HG03469 (cell line): ENCODE data around the gene MYADM.
"Not testable (repeated sequence)": the region's sequence is repeated elsewhere in the genome, so short reads cannot be mapped to it uniquely, and the experiment has no call there.

Experiments
- ATAC-seq: cut with Tn5 transposase; IDR thresholded peaks from one replicate; pipeline ENCODE4 v1.9.1; 2021; ENCODE audit warnings: mild to moderate bottlenecking, moderate library complexity, moderate number of reproducible peaks; ENCODE audit not compliant: unreplicated experiment

MYADM gene, protein sequence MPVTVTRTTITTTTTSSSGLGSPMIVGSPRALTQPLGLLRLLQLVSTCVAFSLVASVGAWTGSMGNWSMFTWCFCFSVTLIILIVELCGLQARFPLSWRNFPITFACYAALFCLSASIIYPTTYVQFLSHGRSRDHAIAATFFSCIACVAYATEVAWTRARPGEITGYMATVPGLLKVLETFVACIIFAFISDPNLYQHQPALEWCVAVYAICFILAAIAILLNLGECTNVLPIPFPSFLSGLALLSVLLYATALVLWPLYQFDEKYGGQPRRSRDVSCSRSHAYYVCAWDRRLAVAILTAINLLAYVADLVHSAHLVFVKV

DNA sequence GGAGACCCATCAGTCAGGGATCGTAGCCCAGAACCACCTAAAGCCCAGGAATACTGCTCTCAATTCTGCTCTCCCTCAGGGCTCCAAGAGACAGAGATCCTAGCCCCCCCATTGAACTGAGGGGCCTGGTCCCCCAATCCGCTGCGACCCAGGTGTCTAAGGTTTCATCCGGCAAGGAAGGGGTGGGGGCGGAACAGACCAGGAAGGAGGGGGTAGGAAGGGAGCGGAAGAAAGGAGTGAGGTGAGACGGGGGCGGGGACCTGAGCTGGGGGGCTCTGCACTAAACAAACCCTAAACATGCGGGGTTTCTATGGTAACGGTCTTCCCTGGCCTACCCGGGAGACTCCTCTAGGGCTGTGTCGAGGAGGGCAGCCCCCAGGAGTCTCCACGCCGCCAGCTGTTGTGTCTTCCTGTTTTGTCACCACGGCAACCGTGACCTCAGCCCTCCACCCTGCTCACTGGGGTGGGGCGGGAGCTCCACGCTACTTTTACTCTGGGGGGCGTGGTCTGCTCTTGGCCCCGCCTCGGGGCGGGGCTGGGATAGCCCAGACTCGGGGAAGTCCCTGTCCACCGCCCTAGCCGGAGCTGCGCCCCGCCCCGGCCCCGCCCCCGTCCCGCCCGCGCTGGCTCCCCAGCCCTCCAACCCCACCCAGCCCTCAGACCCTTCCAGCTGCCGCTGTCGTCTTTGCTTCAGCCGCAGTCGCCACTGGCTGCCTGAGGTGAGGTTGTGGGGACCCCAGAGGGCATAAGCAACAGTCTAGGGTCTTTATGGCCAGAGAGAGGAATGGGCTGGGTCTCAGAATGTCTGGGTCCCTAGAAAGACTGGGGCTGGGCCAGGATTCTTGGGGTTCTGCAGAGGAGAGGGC, at the start of gene MYADM:
Gene MYADM, plus strand, starts transcription at position 659 of the 866 bp plus-strand sequence. CDS start 5,647 bp downstream, outside the sequence.
- peak; percentile 52 for ATAC-seq

DNA sequence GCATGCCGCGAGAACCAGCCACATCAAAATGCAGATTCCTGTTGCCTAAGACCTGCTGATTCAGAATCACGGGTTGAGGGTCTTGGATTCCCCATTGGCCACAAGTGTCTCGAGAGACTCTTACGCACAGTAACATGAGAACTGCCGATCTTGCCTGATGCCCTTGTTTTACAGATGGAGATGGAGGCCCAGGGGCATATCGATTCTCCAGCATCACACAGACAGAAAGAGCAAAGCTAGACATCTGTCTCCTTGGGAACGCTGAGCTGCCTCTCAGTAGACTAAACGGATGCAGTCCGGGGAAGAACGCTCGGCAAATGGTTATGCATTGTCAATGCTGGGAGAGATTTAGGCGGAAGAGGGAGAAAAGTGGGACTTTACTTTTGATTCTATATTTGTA, 48.9 kb upstream of the MYADM start:
- no peak for ATAC-seq

DNA sequence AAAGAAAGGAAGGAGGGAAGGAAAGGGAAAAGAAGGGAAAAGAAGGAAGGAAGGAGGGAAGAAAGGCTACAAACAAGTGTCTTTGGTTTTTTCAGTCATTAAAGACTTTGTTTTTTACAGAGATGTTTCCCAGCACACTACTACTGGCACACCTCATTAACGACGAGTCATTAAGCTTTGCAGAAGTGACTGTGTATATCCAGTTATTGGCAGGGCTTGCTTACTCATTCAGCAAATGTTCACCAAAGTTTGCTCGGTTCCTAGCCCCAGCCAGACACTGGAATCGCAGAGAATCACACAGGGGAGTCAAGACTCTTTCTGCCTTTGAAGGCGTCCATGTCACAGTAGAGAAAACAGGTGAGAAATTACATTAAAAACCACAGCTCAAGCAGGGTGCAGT, 47.8 kb upstream of the MYADM start:
- ATAC-seq = no peak

DNA sequence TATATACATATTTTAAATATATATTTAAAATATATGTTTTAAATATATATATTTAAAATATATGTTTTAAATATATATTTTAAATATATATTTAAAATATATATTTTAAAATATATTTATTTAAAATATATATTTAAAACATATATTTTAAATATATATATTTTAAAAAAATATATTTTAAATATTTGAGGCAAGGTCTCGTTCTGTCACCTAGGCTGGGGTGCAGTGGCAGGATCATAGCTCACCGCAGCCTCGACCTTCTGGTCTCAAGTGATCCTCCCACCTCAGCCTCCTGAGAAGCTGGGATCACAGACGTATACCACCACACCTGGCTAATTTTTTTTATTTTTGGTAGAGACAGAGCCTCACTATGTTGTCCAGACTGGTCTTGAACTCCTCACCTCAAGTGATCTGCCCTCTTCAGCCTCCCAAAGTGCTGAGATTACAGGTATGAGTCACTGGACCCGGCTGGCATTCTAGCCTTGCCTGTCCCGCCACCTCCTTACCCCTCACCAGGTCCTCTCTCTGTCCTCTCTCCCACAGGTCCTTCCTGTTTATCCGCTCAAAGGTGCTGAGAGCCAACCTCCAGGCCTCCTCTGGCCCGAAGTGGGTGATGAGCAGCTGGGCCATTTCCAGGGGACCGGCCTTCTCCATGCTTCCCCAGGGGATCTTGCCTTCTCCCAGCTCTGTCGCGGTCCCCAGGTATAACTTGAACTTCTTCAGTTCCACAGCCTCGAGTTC, 44.1 kb upstream of the MYADM start:
- no peak for ATAC-seq

DNA sequence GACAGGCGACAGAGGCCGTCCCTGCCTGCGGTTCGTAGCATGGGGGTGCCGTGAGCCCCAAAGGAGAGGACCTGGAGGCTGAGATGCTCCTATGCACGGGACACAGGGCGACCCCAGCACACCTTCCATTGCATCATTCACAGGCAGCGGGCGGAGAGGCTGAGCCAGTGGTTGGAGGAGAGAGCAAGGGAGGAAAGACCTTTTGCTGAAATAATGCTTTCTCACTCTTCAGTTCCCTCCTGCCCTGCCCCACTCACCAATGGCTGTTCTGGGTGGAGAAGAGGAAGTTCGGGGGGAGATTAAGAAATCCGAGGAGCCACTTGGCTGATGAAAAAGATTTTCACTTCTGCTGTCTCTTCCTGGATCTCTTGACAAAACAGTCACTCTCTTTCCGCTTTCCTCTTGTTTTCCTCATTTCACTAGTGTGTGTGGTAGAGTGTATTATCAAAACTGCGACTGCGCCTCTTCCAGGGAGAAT, 43.5 kb upstream of the MYADM start, which contains the start of gene NLRP12:
Gene NLRP12, minus strand, starts transcription at position 181 of the 478 bp plus-strand sequence. Its CDS starts 140 bp downstream, at position 41.
- ATAC-seq = no peak

DNA sequence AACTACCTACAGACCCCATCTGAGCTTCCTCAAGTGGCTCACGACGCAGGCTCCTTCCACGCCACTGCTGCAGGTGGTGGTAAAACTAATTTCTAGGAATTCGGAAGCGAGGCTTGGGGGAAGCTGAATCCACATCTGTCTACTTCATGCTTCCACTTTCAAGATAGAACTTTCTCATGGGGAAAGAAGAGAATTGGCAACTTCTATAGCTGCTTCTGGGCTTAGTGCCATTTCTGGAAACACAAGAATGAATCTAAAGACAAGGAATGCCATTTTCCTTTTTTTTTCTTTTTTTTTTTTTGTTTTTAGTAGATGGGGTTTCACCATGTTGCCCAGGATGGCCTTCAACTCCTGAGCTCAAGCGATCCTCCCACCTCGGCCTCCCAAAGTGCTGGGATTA, 40.8 kb upstream of the MYADM start:
- ATAC-seq = no peak

DNA sequence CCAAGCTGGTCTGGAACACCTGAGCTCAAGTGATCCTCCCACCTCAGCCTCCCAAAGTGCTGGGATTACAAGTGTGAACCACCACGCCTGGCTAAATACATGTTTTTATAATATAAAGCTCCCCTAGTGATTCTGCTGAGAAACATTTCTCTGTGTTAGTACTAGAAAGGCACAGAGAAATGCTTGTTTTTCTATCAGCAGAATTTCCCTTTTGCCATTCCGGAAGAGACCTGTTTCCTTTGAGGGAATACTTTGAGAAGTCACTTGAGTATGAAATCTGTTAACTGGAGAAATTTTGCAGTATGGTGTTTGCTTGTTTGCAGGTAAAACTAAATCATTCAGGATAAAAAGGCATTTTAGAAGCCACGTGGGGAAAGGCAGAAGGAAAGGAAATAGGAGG, 39.2 kb upstream of the MYADM start:
- ATAC-seq = no peak

DNA sequence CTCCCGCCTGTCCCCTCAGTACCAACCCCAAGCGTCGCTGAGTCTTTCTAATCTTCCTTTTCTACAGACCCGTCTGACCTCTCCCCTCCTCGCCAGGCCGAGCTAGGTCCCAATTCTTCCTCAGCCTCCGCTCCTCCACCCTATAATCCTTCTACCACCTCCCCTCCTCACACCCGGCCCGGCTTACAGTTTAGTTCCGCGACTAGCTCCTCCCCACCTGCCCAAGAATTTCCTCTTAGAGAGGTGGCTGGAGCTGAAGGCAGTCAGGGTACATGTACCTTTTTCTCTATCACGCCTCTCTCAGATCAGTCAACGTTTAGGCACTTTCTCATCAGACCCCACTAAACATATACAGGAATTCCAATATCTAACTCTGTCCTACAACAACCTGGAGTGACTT, 34.8 kb upstream of the MYADM start:
- not testable (repeated sequence) for ATAC-seq

DNA sequence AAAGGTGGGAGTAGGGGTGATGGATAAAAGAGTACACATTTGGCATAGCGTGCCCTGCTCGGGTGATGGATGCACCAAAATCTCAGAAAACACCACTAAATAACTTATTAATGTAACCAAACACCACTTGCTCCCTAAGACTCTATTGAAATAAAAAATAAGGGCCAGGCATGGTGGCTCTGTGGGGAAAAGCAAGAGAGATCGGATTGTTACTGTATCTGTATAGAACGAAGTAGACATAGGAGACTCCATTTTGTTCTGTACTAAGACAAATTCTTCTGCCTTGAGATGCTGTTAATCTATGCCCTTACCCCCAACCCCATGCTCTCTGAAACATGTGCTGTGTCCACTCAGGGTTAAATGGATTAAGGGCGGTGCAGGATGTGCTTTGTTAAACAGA, 29.2 kb upstream of the MYADM start:
- ATAC-seq = not testable (repeated sequence)

DNA sequence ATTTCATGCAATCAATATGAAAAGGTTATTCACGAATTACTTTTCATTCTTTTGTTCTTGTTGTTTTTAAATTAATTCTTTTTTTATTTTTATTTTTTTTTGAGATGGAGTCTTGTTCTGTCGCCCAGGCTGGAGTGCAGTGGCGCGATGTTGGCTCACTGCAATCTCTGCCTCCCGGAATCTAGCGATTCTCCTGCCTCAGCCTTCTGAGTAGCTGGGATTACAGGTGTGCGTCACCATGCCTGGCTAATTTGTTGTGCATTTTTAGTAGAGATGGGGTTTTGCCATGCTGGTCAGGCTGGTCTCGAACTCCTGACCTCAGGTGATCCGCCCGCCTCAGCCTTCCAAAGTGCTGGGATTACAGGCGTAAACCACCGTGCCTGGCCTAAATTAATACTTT, 27.4 kb upstream of the MYADM start:
- not testable (repeated sequence) for ATAC-seq

DNA sequence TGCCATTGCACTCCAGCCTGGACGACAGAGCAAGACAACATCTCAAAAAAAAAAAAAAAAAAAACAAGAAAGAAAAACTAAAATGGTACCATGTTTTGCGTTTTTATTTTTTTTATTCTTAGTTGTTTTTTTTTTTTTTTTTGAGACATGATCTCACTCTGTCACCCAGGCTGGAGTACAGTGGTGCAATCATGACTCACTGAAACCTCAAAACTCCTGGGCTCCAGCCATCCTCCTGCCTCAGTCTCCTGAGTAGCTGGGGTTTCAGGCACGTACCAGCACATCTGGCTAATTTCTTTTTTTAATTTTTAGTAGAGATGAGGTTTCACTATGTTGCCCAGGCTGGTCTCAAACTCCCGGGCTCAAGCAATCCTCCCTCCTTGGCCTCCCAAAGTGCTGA, 26.8 kb upstream of the MYADM start:
- not testable (repeated sequence) for ATAC-seq

DNA sequence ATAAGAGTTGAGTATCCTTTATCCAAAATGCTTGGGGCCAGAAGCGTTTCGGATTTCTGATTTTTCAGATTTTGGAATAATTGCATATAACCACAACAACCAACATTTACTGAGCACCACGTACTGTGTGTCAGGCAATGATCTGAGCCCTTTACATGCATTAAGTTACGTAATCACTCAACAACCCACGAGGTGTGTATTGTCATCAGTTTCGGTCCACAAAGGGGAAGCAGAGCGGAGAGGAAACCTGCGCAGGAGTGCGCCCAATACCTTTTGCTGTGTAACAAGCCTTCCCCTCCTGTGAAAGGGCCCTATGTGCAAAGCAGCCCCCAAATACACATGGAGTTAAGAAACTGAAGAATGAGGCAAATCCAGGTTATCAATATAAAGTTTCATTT, 22.8 kb upstream of the MYADM start:
- no peak for ATAC-seq

DNA sequence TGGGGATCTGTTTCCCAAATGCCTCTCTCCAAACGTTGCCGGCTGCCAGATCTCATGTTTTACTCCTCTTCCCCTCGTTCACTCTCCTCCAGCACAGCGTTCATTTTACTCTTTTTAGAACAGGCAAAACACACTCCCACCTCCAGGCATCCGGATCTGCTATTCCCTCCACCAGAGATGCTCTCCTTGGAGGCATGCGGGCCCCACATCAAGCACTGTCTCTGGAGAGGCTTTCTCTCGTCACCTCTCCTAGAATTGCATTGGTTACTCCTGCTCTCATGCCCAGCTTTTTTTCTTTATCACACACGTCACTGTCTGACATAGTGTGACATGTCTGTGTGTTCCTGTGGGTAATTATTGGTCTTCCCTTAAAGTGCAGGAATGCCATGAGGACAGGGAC, 20.1 kb upstream of the MYADM start:
- no peak for ATAC-seq

DNA sequence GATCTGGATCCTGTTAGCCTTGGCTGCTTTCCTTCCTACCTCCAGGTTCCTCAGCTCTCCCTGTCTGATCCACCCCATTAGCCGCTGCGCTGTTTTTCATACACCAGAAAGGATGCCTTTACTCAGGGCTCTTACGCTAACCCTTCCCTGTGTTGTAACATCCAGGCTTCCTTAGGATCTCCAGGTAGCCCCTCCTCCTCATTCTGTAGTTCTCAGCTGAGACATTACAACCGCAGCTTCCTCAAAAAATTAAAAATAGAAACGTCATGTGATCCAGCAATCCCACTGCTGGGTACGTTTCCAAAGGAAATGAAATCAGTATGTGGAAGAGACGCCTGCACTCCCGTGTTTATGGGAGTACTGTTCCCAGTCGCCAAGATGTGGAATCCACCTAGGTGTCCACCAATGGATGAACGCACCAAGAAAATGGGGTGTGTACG, 18.4 kb upstream of the MYADM start:
- no peak for ATAC-seq

DNA sequence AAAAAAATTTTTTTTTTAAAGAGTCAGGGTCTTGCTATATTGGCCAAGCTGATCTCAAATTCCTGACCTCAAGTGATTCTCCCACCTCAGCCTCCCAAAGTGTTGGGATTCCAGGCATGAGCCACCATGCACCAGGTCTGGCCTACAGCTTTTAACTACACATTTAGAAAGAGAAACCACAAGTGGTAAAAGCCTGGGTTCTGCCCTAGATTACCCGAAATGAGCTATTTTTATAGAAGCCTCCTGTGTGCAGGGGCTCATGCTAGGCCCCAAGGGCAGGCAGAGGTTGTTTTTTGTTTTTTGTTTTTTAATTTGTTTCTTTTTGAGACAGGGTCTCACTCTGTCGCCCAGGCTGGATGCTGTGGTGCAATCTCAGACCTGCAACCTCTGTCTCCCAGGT, 14.0 kb upstream of the MYADM start:
- no peak for ATAC-seq

DNA sequence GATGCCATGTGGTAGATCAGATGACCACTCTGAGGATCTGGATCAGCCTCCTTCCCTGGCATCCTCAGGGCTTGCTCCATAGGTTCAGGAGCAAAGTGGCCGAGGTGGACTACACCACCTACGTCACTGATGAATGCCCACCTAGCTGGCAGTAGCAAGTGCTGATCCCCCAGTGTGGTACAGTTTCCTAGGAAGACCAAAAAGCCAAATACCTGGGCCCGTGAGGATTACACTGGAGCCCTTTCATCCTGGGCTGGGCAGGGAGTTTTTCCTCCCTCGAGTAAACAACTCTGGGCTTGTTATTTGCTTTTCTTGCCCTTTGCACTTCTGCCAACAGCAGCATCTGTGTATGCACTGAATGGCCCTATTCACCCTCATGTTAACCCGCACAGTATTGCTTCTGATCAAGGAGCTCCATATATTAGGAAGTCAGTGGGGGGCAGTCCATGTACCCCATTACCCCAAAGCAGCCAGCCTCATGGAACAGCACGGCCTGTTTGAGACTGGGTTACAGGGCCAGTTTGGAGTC, 3.3 kb upstream of the MYADM start:
- no peak for ATAC-seq

DNA sequence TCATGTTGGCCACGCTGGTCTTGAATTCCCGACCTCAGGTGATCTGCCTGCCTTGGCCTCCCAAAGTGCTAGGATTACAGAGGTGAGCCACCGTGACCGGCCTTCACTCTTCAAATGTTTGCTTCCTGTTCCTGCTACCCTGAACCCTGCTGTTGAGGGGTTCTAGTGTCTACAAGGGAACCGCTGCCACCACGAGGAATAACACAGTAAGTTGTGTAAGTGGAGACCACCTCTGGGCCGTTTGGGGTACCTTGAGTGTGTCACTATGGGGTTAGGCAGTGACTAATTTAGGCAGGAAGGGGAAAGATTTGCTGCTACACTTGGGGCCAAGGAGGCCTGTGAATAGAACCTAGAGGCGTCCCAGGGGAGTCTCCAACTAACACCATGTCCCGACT, 2.2 kb upstream of the MYADM start:
- ATAC-seq = no peak

DNA sequence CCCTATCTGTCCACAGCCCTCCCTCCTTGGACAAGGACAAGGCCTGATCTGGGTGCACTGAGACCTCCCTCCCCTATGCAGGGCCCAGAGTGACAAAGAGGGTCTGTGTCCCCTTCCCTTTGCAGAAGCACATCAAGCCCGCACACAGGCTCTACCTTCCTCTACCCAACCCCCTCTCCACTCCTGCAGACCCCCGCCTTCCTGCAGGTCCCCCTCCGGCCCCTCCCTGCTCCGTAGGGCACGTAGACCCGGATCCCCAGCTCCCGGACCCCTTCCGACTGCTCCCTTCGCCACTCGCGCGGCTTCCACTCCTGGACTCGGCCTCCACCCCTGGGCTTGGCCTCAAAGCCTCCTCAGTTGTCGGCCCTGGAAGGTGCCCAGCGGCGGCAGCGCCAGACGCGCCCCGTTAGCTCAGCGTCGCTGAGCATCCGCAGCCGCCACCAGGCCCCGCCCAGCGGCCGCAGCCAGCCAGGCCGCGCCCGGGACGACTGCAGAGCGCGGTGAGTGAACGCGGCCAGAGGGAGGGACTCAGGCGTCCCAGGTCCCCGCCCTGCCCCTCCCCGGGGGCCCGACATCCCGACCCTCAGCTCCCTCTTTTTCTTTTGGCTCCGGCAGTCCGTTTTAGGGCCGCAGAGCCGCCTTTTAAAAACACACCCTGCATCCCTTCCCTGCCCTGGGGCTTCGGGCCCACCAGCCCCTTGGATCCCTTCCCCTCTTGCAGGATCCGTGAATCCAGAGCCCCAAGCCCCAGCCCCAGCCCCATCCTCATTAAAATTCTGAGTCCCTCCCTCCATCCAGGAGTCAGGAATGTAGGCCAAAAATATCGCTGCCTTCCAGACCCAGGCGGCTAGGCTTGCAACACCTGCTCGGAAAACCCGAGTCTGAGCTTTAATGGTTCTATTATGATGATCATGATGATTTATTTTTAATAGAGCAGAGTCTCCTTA, 1.5 kb upstream of the MYADM start:
- ATAC-seq = no peak

DNA sequence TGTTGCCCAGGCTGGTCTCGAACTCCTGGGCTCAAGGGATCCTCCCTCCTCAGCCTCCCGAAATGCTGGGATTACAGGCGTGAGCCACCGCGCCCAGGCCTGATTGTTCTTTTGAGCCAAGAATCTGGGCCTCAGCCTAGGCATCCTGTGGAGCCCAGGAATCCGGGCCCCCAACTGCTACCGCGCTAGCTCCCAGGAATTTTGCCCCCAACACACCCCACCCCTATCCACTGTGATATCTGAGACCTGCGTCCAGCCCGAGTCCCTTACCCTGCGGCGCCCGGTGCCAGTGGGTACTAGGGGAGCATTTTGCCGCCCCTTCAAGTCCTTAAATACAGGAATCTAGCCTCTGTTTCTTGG, 838 bp upstream of the MYADM start:
- ATAC-seq = no peak
